MV-4-11 (cell line): ENCODE measurements around the gene ZAR1L.
"Not testable (repeated sequence)": the region's sequence is repeated elsewhere in the genome, so short reads cannot be mapped to it uniquely, and the experiment has no call there.

Experiments
- DNase-seq: peaks from one replicate; lab custom pipeline; 2025; lab: John Stamatoyannopoulos, UW

Gene ZAR1L, protein sequence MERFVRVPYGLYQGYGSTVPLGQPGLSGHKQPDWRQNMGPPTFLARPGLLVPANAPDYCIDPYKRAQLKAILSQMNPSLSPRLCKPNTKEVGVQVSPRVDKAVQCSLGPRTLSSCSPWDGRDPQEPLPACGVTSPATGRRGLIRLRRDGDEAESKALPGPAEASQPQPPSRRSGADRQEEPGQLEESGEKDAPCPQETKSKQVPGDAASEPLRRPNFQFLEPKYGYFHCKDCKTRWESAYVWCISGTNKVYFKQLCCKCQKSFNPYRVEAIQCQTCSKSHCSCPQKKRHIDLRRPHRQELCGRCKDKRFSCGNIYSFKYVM

DNA sequence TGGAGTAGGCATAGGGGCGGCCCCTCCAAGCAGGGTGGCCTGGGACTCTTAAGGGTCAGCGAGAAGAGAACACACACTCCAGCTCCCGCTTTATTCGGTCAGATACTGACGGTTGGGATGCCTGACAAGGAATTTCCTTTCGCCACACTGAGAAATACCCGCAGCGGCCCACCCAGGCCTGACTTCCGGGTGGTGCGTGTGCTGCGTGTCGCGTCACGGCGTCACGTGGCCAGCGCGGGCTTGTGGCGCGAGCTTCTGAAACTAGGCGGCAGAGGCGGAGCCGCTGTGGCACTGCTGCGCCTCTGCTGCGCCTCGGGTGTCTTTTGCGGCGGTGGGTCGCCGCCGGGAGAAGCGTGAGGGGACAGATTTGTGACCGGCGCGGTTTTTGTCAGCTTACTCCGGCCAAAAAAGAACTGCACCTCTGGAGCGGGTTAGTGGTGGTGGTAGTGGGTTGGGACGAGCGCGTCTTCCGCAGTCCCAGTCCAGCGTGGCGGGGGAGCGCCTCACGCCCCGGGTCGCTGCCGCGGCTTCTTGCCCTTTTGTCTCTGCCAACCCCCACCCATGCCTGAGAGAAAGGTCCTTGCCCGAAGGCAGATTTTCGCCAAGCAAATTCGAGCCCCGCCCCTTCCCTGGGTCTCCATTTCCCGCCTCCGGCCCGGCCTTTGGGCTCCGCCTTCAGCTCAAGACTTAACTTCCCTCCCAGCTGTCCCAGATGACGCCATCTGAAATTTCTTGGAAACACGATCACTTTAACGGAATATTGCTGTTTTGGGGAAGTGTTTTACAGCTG, at the start of gene ZAR1L, which contains the start of gene BRCA2:
Gene ZAR1L, minus strand, starts transcription at position 126 of the 790 bp plus-strand sequence. CDS start 3,438 bp downstream, outside the sequence.
Gene BRCA2, plus strand, starts transcription at position 271 of the 790 bp plus-strand sequence. CDS start 953 bp downstream, outside the sequence.
- peak; percentile 99 for DNase-seq

- DNase-seq = peak; percentile 92
Observed at GRCh38 chr13:32362574-32362973, 47.4 kb upstream of the ZAR1L start.

- DNase-seq = not testable (repeated sequence)
Observed at GRCh38 chr13:32355935-32356334, 40.8 kb upstream of the ZAR1L start.

GRCh38 chr13:32354040-32354439, 38.9 kb upstream of the ZAR1L start:
- no peak for DNase-seq

- not testable (repeated sequence) for DNase-seq
Observed at GRCh38 chr13:32350839-32351441, 35.8 kb upstream of the ZAR1L start.

- no peak for DNase-seq
Observed at GRCh38 chr13:32347651-32348050, 32.5 kb upstream of the ZAR1L start.

GRCh38 chr13:32340914-32341313, 25.8 kb upstream of the ZAR1L start:
- peak; percentile 66 for DNase-seq

DNA sequence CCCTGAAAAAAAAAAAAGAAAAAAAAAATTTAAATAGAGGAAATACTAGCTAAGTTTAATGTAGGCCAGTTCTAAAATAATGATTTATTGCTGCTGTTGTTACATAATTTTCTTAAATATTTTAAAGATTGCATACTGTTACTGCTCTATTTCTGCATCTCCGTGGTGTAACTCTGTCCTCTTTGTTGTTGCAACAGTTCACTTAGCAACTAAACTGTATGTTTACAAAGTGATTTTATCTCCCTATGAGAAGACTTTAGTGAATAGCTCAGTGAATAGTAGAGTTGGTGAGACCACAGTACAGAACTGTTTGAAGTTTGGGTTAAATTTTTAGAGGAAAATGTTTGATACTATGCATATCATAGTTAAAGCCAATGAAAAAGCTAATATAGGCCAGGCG, 19.5 kb upstream of the ZAR1L start:
- peak; percentile 71 for DNase-seq

GRCh38 chr13:32330441-32330840, 15.3 kb upstream of the ZAR1L start:
- no peak for DNase-seq

DNA sequence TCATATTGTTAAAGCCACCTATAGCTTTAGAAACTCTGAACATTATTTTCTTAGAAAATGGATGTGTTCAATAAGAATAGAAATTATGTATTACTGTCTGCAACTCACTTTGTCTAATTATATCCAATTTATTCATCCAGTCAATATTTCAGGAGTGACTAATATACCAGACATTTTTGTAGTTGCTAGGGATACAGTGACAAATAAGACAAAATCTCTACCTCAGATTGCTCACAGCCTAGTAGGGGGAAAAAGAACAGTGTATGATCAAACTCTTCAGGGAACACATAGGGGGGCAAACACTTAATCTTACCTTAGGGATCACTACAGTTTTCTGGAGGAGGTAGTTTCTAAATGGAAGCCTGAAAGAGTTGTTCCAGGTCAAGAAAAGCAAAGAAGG, 8.7 kb upstream of the ZAR1L start:
- DNase-seq = no peak

- DNase-seq = no peak
Observed at GRCh38 chr13:32320528-32320927, 5.4 kb upstream of the ZAR1L start.

GRCh38 chr13:32317716-32318465, 2.7 kb upstream of the ZAR1L start:
- peak; percentile 88 for DNase-seq

- DNase-seq = peak; percentile 91
Observed at GRCh38 chr13:32316501-32316900, 1.3 kb upstream of the ZAR1L start.

DNA sequence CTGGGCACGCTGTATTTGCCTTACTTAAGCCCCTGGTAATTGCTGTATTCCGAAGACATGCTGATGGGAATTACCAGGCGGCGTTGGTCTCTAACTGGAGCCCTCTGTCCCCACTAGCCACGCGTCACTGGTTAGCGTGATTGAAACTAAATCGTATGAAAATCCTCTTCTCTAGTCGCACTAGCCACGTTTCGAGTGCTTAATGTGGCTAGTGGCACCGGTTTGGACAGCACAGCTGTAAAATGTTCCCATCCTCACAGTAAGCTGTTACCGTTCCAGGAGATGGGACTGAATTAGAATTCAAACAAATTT, 821 bp upstream of the ZAR1L start:
- no peak for DNase-seq

GRCh38 chr13:32314271-32315237, 609 bp downstream of the ZAR1L start:
- DNase-seq = peak; percentile 99

- no peak for DNase-seq
Observed at GRCh38 chr13:32311188-32311897, 3.8 kb downstream of the ZAR1L start.

GRCh38 chr13:32310134-32310706, 4.9 kb downstream of the ZAR1L start:
- peak; percentile 69 for DNase-seq

- DNase-seq = peak; percentile 96
Observed at GRCh38 chr13:32309312-32310133, 5.6 kb downstream of the ZAR1L start.

GRCh38 chr13:32305646-32306045, 9.5 kb downstream of the ZAR1L start:
- DNase-seq = no peak
